Measurements from ENCODE around the gene INTS15. TPM values are rescaled to one million over a fixed set of nuclear protein-coding genes. Genes with fewer than 3 reads are reported as not detected.
"Not testable (repeated sequence)": the region's sequence is repeated elsewhere in the genome, so short reads cannot be mapped to it uniquely, and the experiment has no call there.

INTS15 gene
- total RNA-seq, 2 experiments from 2014 or later, result 42.8 to 47.3 TPM

GRCh38 chr7:6585746-6586432 is 3.9 kb upstream of the INTS15 start:
- H3K9me3 Mint-ChIP-seq; H3K4me3 Mint-ChIP-seq; DNase-seq; H3K27me3 Mint-ChIP-seq; H3K27ac Mint-ChIP-seq; ATAC-seq (ENCODE audit: low read depth); POLR2A ChIA-PET: not testable (repeated sequence)
- peaks cover 38% of the 10 kb centered on the region for H3K36me3 Mint-ChIP-seq
- peaks cover 24% of the 10 kb centered on the region for H3K4me1 Mint-ChIP-seq

GRCh38 chr7:6588566-6588965 is 1.3 kb upstream of the INTS15 start:
- peak overlapping the region; percentile 25 for H3K4me3 Mint-ChIP-seq
- H3K27ac Mint-ChIP-seq, result no peak overlapping the region
- POLR2A ChIA-PET, result no interaction called here

GRCh38 chr7:6589151-6589828 is 531 bp upstream of the INTS15 start:
- H3K27me3 Mint-ChIP-seq, result no peaks in the 10 kb centered on the region
- ATAC-seq (ENCODE audit: low read depth) (no peak), DNase-seq (no peak)
- POLR2A ChIA-PET, result interaction anchor here (1.0 to 1.8 kb wide), 7 partner anchors 8 to 49 kb away, joined by 3 to 8 read pairs (median 6); partner anchors contain the start of gene ZNF316
- H3K4me1 Mint-ChIP-seq, result peaks cover 14% of the 10 kb centered on the region
- no peaks in the 10 kb centered on the region for H3K9me3 Mint-ChIP-seq
- H3K4me3 Mint-ChIP-seq, result peak overlapping the region; percentile 71
- peaks cover 29% of the 10 kb centered on the region for H3K36me3 Mint-ChIP-seq
- H3K27ac Mint-ChIP-seq, result peak overlapping the region; percentile 82

More at GRCh38 chr7:6588566-6588965, 1.3 kb upstream of the INTS15 start:
- no peaks in the 10 kb centered on the region for H3K9me3 Mint-ChIP-seq
- H3K36me3 Mint-ChIP-seq, result peaks cover 31% of the 10 kb centered on the region
- H3K4me1 Mint-ChIP-seq, result peaks cover 14% of the 10 kb centered on the region
- ATAC-seq (ENCODE audit: low read depth), result no peak
- no peaks in the 10 kb centered on the region for H3K27me3 Mint-ChIP-seq
- no peak for DNase-seq

GRCh38 chr7:6590645-6591110 is 857 bp downstream of the INTS15 start:
- H3K36me3 Mint-ChIP-seq, result peaks cover 26% of the 10 kb centered on the region
- POLR2A ChIA-PET, result interaction anchor here (0.6 to 1.8 kb wide), 8 partner anchors 10 to 165 kb away, joined by 3 to 8 read pairs (median 3); partner anchors contain the start of gene ZNF316
- H3K27ac Mint-ChIP-seq, result peak overlapping the region; percentile 94
- ATAC-seq (ENCODE audit: low read depth), result no peak
- H3K4me3 Mint-ChIP-seq, result peak overlapping the region; percentile 99
- no peaks in the 10 kb centered on the region for H3K9me3 Mint-ChIP-seq
- no peak for DNase-seq
- no peaks in the 10 kb centered on the region for H3K27me3 Mint-ChIP-seq
- H3K4me1 Mint-ChIP-seq, result peaks cover 14% of the 10 kb centered on the region

GRCh38 chr7:6600093-6600492 is 10.3 kb downstream of the INTS15 start:
- Mint-ChIP-seq H3K4me3 (no peak overlapping the region), H3K4me1 (peaks cover 2% of the 10 kb centered on the region), H3K27ac (no peak overlapping the region), H3K36me3 (peaks cover 21% of the 10 kb centered on the region), H3K27me3 (no peaks in the 10 kb centered on the region), H3K9me3 (no peaks in the 10 kb centered on the region)
- ATAC-seq (ENCODE audit: low read depth) (no peak), DNase-seq (no peak)
- POLR2A ChIA-PET, result interaction anchor here (1.7 to 2.4 kb wide), 2 partner anchors 10 to 39 kb away, joined by 5 to 8 read pairs; partner anchors contain the start of gene INTS15

- POLR2A ChIA-PET, result no interaction called here
- H3K27me3 Mint-ChIP-seq, result no peaks in the 10 kb centered on the region
- no peak overlapping the region for H3K4me3 Mint-ChIP-seq
- ATAC-seq (ENCODE audit: low read depth) (no peak), DNase-seq (no peak)
- H3K4me1 Mint-ChIP-seq, result peaks cover 2% of the 10 kb centered on the region
- no peak overlapping the region for H3K27ac Mint-ChIP-seq
- H3K9me3 Mint-ChIP-seq, result no peaks in the 10 kb centered on the region
- peaks cover 6% of the 10 kb centered on the region for H3K36me3 Mint-ChIP-seq
Observed at GRCh38 chr7:6604458-6604857, 14.6 kb downstream of the INTS15 start.

- POLR2A ChIA-PET, result no interaction called here
- ATAC-seq (ENCODE audit: low read depth) (no peak), DNase-seq (no peak)
- H3K4me1 Mint-ChIP-seq, result peaks cover 2% of the 10 kb centered on the region
- peaks cover 4% of the 10 kb centered on the region for H3K36me3 Mint-ChIP-seq
- no peak overlapping the region for H3K27ac Mint-ChIP-seq
- no peaks in the 10 kb centered on the region for H3K9me3 Mint-ChIP-seq
- no peak overlapping the region for H3K4me3 Mint-ChIP-seq
- no peaks in the 10 kb centered on the region for H3K27me3 Mint-ChIP-seq
Observed at GRCh38 chr7:6606866-6607583, 17.2 kb downstream of the INTS15 start.

GRCh38 chr7:6607651-6608051 is 17.8 kb downstream of the INTS15 start:
- no peaks in the 10 kb centered on the region for H3K9me3 Mint-ChIP-seq
- DNase-seq (no peak), ATAC-seq (ENCODE audit: low read depth) (no peak)
- no peaks in the 10 kb centered on the region for H3K27me3 Mint-ChIP-seq
- no peak overlapping the region for H3K4me3 Mint-ChIP-seq
- peaks cover 3% of the 10 kb centered on the region for H3K36me3 Mint-ChIP-seq
- no peak overlapping the region for H3K27ac Mint-ChIP-seq
- H3K4me1 Mint-ChIP-seq, result no peaks in the 10 kb centered on the region
- POLR2A ChIA-PET, result interaction anchor here (0.6 kb wide), 1 partner anchor 170 kb away, joined by 4 read pairs; no protein-coding TSS in a partner anchor

GRCh38 chr7:6608081-6608480 is 18.3 kb downstream of the INTS15 start:
- no peak overlapping the region for H3K4me3 Mint-ChIP-seq
- no peaks in the 10 kb centered on the region for H3K9me3 Mint-ChIP-seq
- peaks cover 2% of the 10 kb centered on the region for H3K27me3 Mint-ChIP-seq
- H3K36me3 Mint-ChIP-seq, result peaks cover 3% of the 10 kb centered on the region
- H3K4me1 Mint-ChIP-seq, result no peaks in the 10 kb centered on the region
- DNase-seq, result no peak
- H3K27ac Mint-ChIP-seq, result no peak overlapping the region
- ATAC-seq (ENCODE audit: low read depth), result no peak
- POLR2A ChIA-PET, result interaction anchor here (0.6 to 0.8 kb wide), 2 partner anchors 20 to 171 kb away, joined by 4 to 8 read pairs; no protein-coding TSS in a partner anchor

- Mint-ChIP-seq H3K9me3 (no peaks in the 10 kb centered on the region), H3K4me3 (no peak overlapping the region), H3K27me3 (peaks cover 7% of the 10 kb centered on the region), H3K27ac (no peak overlapping the region), H3K36me3 (no peaks in the 10 kb centered on the region), H3K4me1 (no peaks in the 10 kb centered on the region)
- ATAC-seq (ENCODE audit: low read depth), result no peak
- no peak for DNase-seq
- POLR2A ChIA-PET, result interaction anchor here (0.8 kb wide), 1 partner anchor 19 kb away, joined by 8 read pairs; no protein-coding TSS in a partner anchor
Observed at GRCh38 chr7:6608794-6609193, 19.0 kb downstream of the INTS15 start.

- Mint-ChIP-seq H3K27ac (no peak overlapping the region), H3K27me3 (peaks cover 20% of the 10 kb centered on the region), H3K4me1 (peaks cover 7% of the 10 kb centered on the region), H3K36me3 (no peaks in the 10 kb centered on the region), H3K4me3 (no peak overlapping the region), H3K9me3 (no peaks in the 10 kb centered on the region)
- ATAC-seq (ENCODE audit: low read depth), result no peak
- DNase-seq, result no peak
- POLR2A ChIA-PET, result no interaction called here
Observed at GRCh38 chr7:6612819-6613218, 23.0 kb downstream of the INTS15 start.

- POLR2A ChIA-PET, result no interaction called here
- no peaks in the 10 kb centered on the region for H3K9me3 Mint-ChIP-seq
- H3K27ac Mint-ChIP-seq, result peak overlapping the region; percentile 60
- DNase-seq, result no peak
- H3K4me1 Mint-ChIP-seq, result peaks cover 7% of the 10 kb centered on the region
- no peak for ATAC-seq (ENCODE audit: low read depth)
- H3K27me3 Mint-ChIP-seq, result peaks cover 25% of the 10 kb centered on the region
- H3K36me3 Mint-ChIP-seq, result no peaks in the 10 kb centered on the region
- no peak overlapping the region for H3K4me3 Mint-ChIP-seq
Observed at GRCh38 chr7:6613706-6614105, 23.9 kb downstream of the INTS15 start.

All from activated naive CD8-positive, alpha-beta T cell treated with anti-CD3 and anti-CD28 coated beads, Interleukin-2, amount 10 ng/mL, durations not matched to agents 7 days and 5 days (primary cell).